Measurements from ENCODE around the gene TRPM2.

TRPM2 gene

DNA sequence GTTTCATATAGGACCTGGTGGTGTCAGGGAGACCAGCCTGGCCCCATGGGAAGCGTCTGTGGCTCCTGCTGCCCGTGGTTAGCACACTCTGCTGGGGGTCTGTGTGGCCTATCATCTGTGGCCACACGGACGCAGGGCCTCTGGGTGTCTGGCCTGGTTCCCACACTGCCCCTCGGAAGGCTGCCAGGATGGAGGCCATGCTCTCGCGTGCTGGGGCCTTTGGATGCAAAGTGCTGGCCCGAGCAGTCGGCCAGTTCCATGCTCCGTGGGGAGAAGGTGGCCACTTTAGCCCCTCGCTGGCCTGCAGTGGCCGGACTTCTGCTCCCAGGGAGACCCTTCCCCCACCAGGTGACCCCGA is 81.1 kb downstream of the TRPM2 start:
- Histone ChIP-seq H4K91ac (ENCODE audit: low read depth, low read length) (no peak overlapping the region), H3K27ac (ENCODE audit: low read depth, low read length) (no peak overlapping the region), H3K4me1 (ENCODE audit: control insufficient read depth in 1 of 2, insufficient read depth in 2 of 2, low read length in 2 of 2) (no peaks in the 10 kb centered on the region), H2BK5ac (ENCODE audit: low read depth, low read length, poor library complexity) (no peak overlapping the region), H2AK5ac (ENCODE audit: low read length) (no peak overlapping the region), H2BK12ac (ENCODE audit: low read length) (no peak overlapping the region), H3K27me3 (ENCODE audit: insufficient read depth, low read length) (no peaks in the 10 kb centered on the region), H4K12ac (ENCODE audit: low read depth, low read length) (no peak overlapping the region), H3K9me3 (ENCODE audit: insufficient read depth, low read depth, low read length) (peaks cover 2% of the 10 kb centered on the region), H4K8ac (ENCODE audit: low read depth, low read length) (no peak overlapping the region), H2AFZ (ENCODE audit: insufficient read depth, low read length, poor library complexity) (no peak overlapping the region), H2BK120ac (ENCODE audit: insufficient read depth, low read length, poor library complexity) (no peak overlapping the region), H3K9ac (ENCODE audit: low read length) (no peak overlapping the region), H3K4me2 (ENCODE audit: low read length) (no peak overlapping the region), H3K79me2 (ENCODE audit: control insufficient read depth, insufficient read depth, low read length, poor library complexity) (no peaks in the 10 kb centered on the region), H3K18ac (ENCODE audit: low read length) (no peak overlapping the region), H3K23ac (ENCODE audit: low read length) (no peak overlapping the region), H3K79me1 (ENCODE audit: low read length) (no peaks in the 10 kb centered on the region), H3K36me3 (ENCODE audit: control insufficient read depth in 1 of 2, insufficient read depth in 2 of 2, low read length in 2 of 2) (no peaks in the 10 kb centered on the region), H3K4me3 (ENCODE audit: low read depth, low read length) (no peak overlapping the region), H3K4ac (ENCODE audit: low read depth, low read length) (no peak overlapping the region), H3K14ac (ENCODE audit: low read length) (no peak overlapping the region)
- no CpG with 5 or more reads among the region's 13 CpGs for WGBS (ENCODE audit: extremely low coverage, insufficient coverage, insufficient read length)
- DNase-seq: no peak

- no peak overlapping the region for H3K9ac ChIP-seq (ENCODE audit: low read length)
- no CpG with 5 or more reads among the region's 28 CpGs for WGBS (ENCODE audit: extremely low coverage, insufficient coverage, insufficient read length)
- H3K4me2 ChIP-seq (ENCODE audit: low read length): no peak overlapping the region
- no peak overlapping the region for H3K4me3 ChIP-seq (ENCODE audit: low read depth, low read length)
- no peaks in the 10 kb centered on the region for H3K79me1 ChIP-seq (ENCODE audit: low read length)
- H2BK5ac ChIP-seq (ENCODE audit: low read depth, low read length, poor library complexity): no peak overlapping the region
- H3K27ac ChIP-seq (ENCODE audit: low read depth, low read length): no peak overlapping the region
- no peaks in the 10 kb centered on the region for H3K36me3 ChIP-seq (ENCODE audit: control insufficient read depth in 1 of 2, insufficient read depth in 2 of 2, low read length in 2 of 2)
- no peak overlapping the region for H2AFZ ChIP-seq (ENCODE audit: insufficient read depth, low read length, poor library complexity)
- H3K18ac ChIP-seq (ENCODE audit: low read length): no peak overlapping the region
- H3K14ac ChIP-seq (ENCODE audit: low read length): no peak overlapping the region
- H4K12ac ChIP-seq (ENCODE audit: low read depth, low read length): no peak overlapping the region
- no peak overlapping the region for H2BK120ac ChIP-seq (ENCODE audit: insufficient read depth, low read length, poor library complexity)
- H2AK5ac ChIP-seq (ENCODE audit: low read length): no peak overlapping the region
- H3K23ac ChIP-seq (ENCODE audit: low read length): no peak overlapping the region
- H3K79me2 ChIP-seq (ENCODE audit: control insufficient read depth, insufficient read depth, low read length, poor library complexity): no peaks in the 10 kb centered on the region
- H3K27me3 ChIP-seq (ENCODE audit: insufficient read depth, low read length): no peaks in the 10 kb centered on the region
- H4K91ac ChIP-seq (ENCODE audit: low read depth, low read length): no peak overlapping the region
- H4K8ac ChIP-seq (ENCODE audit: low read depth, low read length): no peak overlapping the region
- H3K4ac ChIP-seq (ENCODE audit: low read depth, low read length): no peak overlapping the region
- H3K4me1 ChIP-seq (ENCODE audit: control insufficient read depth in 1 of 2, insufficient read depth in 2 of 2, low read length in 2 of 2): no peaks in the 10 kb centered on the region
- H3K9me3 ChIP-seq (ENCODE audit: insufficient read depth, low read depth, low read length): peaks cover 2% of the 10 kb centered on the region
- no peak overlapping the region for H2BK12ac ChIP-seq (ENCODE audit: low read length)
- no peak for DNase-seq
Measured at GRCh38 chr21:44434936-44435635, 81.7 kb downstream of the TRPM2 start.

DNA sequence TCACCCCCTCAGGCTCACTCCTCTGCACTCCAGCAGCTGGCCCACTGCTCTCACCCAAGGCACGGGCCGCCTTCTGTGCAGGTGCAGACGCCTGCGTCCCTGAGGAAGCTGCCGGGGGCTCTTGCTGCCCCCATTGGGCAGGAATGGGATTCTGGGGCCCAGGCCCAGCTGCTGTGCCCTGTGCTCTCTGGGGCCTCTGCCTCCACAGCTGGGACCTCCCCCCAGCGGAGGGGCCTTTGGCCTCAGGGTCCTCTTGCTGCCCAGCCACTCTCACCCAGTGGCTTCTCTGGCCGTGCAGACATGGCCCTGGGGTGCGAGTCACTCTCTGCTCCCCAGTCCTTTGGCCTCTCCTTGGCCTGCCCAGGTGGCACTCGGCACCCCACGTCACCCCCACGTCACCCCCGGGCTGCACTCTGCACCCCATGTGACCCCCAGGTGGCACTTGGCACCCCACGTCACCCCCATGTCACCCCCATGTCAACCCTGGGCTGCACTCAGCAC is 82.7 kb downstream of the TRPM2 start:
- no peak overlapping the region for H3K4ac ChIP-seq (ENCODE audit: low read depth, low read length)
- H3K27me3 ChIP-seq (ENCODE audit: insufficient read depth, low read length): no peaks in the 10 kb centered on the region
- H2AK5ac ChIP-seq (ENCODE audit: low read length): no peak overlapping the region
- H2BK5ac ChIP-seq (ENCODE audit: low read depth, low read length, poor library complexity): no peak overlapping the region
- H2AFZ ChIP-seq (ENCODE audit: insufficient read depth, low read length, poor library complexity): no peak overlapping the region
- peaks cover 4% of the 10 kb centered on the region for H3K9me3 ChIP-seq (ENCODE audit: insufficient read depth, low read depth, low read length)
- H4K12ac ChIP-seq (ENCODE audit: low read depth, low read length): no peak overlapping the region
- no peak overlapping the region for H3K4me2 ChIP-seq (ENCODE audit: low read length)
- H3K14ac ChIP-seq (ENCODE audit: low read length): no peak overlapping the region
- no peaks in the 10 kb centered on the region for H3K79me2 ChIP-seq (ENCODE audit: control insufficient read depth, insufficient read depth, low read length, poor library complexity)
- H2BK12ac ChIP-seq (ENCODE audit: low read length): no peak overlapping the region
- H3K23ac ChIP-seq (ENCODE audit: low read length): no peak overlapping the region
- no peak overlapping the region for H3K4me3 ChIP-seq (ENCODE audit: low read depth, low read length)
- DNase-seq: no peak
- no peak overlapping the region for H2BK120ac ChIP-seq (ENCODE audit: insufficient read depth, low read length, poor library complexity)
- WGBS (ENCODE audit: extremely low coverage, insufficient coverage, insufficient read length): no CpG with 5 or more reads among the region's 13 CpGs
- H3K79me1 ChIP-seq (ENCODE audit: low read length): no peaks in the 10 kb centered on the region
- no peak overlapping the region for H3K27ac ChIP-seq (ENCODE audit: low read depth, low read length)
- no peak overlapping the region for H3K18ac ChIP-seq (ENCODE audit: low read length)
- no peak overlapping the region for H3K9ac ChIP-seq (ENCODE audit: low read length)
- no peak overlapping the region for H4K91ac ChIP-seq (ENCODE audit: low read depth, low read length)
- H3K36me3 ChIP-seq (ENCODE audit: control insufficient read depth in 1 of 2, insufficient read depth in 2 of 2, low read length in 2 of 2): no peaks in the 10 kb centered on the region
- H4K8ac ChIP-seq (ENCODE audit: low read depth, low read length): no peak overlapping the region
- no peaks in the 10 kb centered on the region for H3K4me1 ChIP-seq (ENCODE audit: control insufficient read depth in 1 of 2, insufficient read depth in 2 of 2, low read length in 2 of 2)

DNA sequence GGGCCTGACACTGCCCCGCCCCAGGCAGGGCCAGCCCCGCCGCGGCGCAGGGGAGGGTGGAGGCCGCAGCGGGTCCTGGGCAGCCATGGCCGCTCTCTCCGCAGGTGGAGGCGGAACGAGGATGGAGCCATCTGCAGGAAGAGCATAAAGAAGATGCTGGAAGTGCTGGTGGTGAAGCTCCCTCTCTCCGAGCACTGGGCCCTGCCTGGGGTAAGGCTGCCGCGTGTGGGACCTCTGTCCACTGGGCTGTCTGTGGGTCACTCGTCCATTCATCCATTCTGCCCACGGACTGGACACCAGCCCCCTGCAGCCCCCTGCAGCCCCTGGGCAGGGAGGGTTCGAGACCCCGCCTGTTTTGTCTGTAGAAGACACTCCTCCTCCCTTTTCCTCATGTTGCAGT is 83.5 kb downstream of the TRPM2 start:
- no peaks in the 10 kb centered on the region for H3K79me1 ChIP-seq (ENCODE audit: low read length)
- peaks cover 4% of the 10 kb centered on the region for H3K9me3 ChIP-seq (ENCODE audit: insufficient read depth, low read depth, low read length)
- H3K79me2 ChIP-seq (ENCODE audit: control insufficient read depth, insufficient read depth, low read length, poor library complexity): no peaks in the 10 kb centered on the region
- no peak overlapping the region for H3K18ac ChIP-seq (ENCODE audit: low read length)
- H3K4me3 ChIP-seq (ENCODE audit: low read depth, low read length): no peak overlapping the region
- no peak overlapping the region for H3K9ac ChIP-seq (ENCODE audit: low read length)
- H4K8ac ChIP-seq (ENCODE audit: low read depth, low read length): no peak overlapping the region
- H3K27me3 ChIP-seq (ENCODE audit: insufficient read depth, low read length): no peaks in the 10 kb centered on the region
- H2AK5ac ChIP-seq (ENCODE audit: low read length): no peak overlapping the region
- DNase-seq: no peak
- H3K4me1 ChIP-seq (ENCODE audit: control insufficient read depth in 1 of 2, insufficient read depth in 2 of 2, low read length in 2 of 2): no peaks in the 10 kb centered on the region
- no peak overlapping the region for H2BK5ac ChIP-seq (ENCODE audit: low read depth, low read length, poor library complexity)
- H3K23ac ChIP-seq (ENCODE audit: low read length): no peak overlapping the region
- H3K36me3 ChIP-seq (ENCODE audit: control insufficient read depth in 1 of 2, insufficient read depth in 2 of 2, low read length in 2 of 2): no peaks in the 10 kb centered on the region
- H2BK12ac ChIP-seq (ENCODE audit: low read length): no peak overlapping the region
- WGBS (ENCODE audit: extremely low coverage, insufficient coverage, insufficient read length): no CpG with 5 or more reads among the region's 18 CpGs
- no peak overlapping the region for H3K27ac ChIP-seq (ENCODE audit: low read depth, low read length)
- H2AFZ ChIP-seq (ENCODE audit: insufficient read depth, low read length, poor library complexity): no peak overlapping the region
- no peak overlapping the region for H4K12ac ChIP-seq (ENCODE audit: low read depth, low read length)
- no peak overlapping the region for H4K91ac ChIP-seq (ENCODE audit: low read depth, low read length)
- H3K4me2 ChIP-seq (ENCODE audit: low read length): no peak overlapping the region
- H2BK120ac ChIP-seq (ENCODE audit: insufficient read depth, low read length, poor library complexity): no peak overlapping the region
- no peak overlapping the region for H3K4ac ChIP-seq (ENCODE audit: low read depth, low read length)
- H3K14ac ChIP-seq (ENCODE audit: low read length): no peak overlapping the region
